T-helper 2 cell (primary cell): ENCODE results near the gene ITIH1.

Experiments used
- DNase-seq, 5 experiments: peaks; one replicate each; pipeline versions ENCODE4 v3.0.0 to v3.0.0-alpha.2; 2012 to 2022
- total RNA-seq, 2 donors: gene quantifications; one replicate each; lab custom pipeline; 2026; lab: John Stamatoyannopoulos, UW

The ITIH1 gene, protein sequence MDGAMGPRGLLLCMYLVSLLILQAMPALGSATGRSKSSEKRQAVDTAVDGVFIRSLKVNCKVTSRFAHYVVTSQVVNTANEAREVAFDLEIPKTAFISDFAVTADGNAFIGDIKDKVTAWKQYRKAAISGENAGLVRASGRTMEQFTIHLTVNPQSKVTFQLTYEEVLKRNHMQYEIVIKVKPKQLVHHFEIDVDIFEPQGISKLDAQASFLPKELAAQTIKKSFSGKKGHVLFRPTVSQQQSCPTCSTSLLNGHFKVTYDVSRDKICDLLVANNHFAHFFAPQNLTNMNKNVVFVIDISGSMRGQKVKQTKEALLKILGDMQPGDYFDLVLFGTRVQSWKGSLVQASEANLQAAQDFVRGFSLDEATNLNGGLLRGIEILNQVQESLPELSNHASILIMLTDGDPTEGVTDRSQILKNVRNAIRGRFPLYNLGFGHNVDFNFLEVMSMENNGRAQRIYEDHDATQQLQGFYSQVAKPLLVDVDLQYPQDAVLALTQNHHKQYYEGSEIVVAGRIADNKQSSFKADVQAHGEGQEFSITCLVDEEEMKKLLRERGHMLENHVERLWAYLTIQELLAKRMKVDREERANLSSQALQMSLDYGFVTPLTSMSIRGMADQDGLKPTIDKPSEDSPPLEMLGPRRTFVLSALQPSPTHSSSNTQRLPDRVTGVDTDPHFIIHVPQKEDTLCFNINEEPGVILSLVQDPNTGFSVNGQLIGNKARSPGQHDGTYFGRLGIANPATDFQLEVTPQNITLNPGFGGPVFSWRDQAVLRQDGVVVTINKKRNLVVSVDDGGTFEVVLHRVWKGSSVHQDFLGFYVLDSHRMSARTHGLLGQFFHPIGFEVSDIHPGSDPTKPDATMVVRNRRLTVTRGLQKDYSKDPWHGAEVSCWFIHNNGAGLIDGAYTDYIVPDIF
- 0 to 0.07 reads per million in 2 donors for total RNA-seq

DNA sequence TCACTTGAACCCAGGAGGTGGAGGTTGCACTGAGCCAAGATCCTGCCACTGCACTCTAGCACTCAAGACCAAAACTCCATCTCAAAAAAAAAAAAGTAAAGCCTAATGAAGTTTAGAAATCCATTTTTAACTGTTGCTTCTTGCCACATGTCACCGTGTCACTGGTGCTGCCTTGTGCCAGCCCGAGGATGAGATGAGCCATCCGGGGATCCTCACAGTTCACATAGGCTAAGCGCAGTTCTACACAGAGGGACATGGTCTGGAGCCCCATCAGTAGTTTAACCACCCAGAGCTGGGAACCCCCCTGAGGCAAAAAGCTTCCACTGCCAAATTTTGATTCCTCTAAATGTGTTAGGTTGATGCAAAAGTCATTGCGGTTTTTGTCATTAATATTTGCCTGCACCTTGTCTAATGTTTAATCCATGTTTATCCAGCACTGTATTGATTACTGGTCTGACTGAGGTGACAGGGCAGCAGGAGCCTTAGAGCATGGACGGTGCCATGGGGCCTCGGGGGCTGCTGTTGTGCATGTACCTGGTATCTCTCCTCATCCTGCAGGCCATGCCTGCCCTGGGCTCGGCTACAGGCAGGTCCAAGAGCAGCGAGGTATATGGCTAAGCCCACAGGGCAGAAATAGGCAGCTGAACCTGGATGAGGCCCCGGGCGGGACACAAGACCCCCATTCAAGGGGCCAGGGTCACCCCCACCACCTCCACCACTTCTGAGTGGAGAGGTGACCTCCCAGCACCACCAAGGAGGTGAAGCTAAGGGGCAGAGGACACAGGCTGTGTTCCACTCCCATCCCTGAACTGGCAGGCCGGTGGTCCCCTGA lies at the start of gene ITIH1:
TSS of gene ITIH1 (plus strand) at position 473 of the 832 bp plus-strand sequence. CDS start at position 490, 17 bp downstream.
- DNase-seq: no peak

DNA sequence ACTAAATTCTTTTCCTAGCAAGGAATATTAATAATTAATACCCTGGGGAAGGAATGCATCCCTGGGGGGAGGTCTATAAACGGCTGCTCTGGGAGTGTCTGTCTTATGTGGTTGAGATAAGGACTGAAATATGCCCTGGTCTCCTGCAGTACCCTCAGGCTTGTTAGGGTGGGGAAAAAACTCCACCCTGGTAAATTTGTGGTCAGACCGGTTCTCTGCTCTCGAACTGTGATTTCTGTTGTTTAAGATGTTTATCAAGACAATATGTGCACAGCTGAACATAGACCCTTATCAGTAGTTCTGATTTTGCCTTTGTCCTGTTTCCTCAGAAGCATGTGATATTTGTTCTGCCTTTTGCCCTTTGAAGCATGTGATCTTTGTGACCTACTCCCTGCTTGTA lies 48.6 kb upstream of the ITIH1 start:
- peak in 1 of 5 experiments; percentile 39 for DNase-seq

DNA sequence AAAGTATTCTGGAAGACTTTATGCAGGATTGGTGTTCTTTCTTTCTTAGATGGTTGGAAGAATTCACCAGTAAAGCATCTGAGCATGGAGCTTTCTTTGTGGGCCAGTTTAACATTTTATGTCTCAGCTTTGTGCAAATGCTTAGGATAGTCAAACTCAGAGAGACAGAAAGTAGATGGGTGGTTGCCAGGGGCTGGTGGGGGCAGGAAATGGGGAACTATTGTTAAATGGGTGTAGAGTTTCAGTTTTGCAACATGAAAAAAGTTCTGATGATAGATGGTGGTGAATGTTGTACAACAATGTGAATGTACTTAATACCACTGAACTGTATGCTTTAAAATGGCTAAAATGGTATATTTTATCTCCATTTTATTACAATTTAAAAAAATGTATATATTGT lies 46.7 kb upstream of the ITIH1 start:
- DNase-seq: peak in 1 of 5 experiments; percentile 61

DNA sequence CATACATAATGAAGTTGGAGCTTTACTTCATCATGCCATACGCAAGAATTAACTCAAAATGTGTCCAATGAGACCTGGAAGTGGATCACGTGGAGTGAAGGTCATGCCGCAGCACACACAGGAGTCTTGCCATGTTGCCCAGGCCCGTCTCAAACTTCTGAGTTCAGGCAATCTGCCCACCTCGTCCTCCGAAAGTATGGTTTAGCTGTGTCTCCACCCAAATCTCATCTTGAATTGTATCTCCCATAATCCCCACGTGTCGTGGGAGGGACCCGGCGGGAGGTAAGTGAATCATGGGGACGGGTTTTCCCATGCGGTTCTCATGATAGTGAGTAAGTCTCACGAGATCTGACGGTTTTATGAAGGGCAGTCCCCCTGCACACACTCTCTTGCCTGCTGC lies 45.8 kb upstream of the ITIH1 start:
- DNase-seq: no peak

DNA sequence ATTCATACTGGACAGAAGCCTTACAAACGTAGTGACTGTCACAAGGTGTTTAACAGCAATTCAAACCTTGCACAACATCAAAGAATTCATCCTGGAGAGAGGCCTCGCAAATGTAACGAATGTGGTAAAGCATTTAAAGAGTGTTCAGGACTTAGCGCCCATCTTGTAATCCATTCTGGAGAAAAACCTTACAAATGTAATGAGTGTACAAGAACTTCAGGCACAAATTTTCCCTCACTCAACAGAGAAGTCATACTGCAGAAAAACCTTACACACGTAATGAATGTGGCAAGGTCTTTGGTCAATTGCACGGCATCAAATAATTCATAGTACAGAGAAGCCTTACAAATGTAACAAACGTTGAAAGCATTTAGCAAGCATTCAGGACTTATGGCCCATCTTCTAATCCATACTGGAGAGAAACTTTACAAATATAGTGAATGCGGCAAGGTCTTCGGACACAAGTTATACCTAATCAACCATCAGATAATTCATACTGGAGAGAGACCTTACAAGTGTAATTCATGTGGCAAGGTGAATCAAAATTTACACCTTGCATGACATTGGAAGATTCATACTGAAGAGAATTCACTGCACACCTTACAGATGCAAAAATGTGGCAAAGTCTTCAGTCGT lies 44.0 kb upstream of the ITIH1 start:
- DNase-seq: no peak

DNA sequence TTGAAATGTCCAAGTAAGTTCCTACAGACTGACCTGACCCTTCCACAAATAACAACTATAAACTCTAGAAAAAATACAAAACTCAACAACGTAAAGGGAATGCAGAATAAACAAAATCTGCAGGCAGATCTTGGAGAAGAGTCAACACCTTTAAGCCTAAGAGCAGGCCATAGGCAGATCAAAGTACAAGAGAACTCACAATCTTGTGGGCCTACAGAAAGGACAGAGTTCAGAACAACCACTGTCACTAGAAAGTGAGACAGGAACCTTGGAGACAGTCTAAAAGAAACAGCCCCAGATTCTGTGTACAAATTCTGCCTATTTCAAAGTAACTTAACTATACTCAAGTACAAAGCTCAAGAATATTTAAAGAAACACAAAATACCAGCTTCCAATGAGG lies 37.7 kb upstream of the ITIH1 start:
- DNase-seq: no peak

DNA sequence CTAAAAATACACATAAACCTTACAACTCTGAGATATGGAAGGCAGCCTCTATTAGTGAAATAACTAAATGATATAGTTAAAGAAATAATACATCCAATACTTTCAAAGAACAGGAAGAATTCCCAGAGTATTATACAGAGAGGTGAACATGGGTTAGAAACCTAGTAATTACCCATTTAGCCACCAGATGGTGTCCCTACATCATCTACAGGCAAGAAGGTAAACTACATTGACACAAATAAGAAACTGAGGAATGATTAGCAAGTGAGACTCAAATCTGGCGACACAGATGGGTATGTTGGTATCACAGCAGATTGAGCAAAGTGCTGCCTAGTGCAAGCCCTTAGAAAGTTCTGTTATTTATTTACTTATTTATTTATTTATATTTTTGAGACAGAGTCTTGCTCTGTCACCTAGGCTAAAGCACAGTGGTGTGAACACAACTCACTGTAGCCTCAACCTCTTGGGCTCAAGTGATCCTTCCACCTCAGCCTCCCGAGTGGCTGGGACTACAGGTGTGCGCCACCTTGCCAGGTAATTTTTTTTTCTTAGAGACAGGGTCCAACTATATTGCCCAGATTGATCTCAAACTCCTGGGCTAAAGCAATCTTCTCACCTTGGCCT lies 34.9 kb upstream of the ITIH1 start:
- DNase-seq: peak in 1 of 5 experiments; percentile 42

DNA sequence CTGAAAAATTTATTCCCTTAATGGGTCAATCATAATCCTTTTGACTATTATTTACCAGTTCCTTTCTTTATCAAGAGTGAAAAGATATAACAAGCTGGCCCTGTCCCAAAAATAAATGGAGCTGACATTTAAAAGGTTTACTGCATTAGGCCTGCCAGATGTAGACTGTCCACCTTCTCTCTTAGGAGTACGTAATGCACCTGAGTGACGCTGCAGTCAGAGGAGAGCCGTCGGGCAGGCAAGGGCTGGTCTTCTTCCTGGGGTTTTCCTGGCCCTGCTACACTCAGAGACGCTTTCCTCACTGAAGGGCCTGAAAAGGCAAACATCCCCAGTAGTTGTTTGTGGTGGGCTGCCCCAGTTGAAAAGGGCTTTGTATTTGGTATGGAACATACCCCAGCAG lies 34.2 kb upstream of the ITIH1 start:
- DNase-seq: no peak

DNA sequence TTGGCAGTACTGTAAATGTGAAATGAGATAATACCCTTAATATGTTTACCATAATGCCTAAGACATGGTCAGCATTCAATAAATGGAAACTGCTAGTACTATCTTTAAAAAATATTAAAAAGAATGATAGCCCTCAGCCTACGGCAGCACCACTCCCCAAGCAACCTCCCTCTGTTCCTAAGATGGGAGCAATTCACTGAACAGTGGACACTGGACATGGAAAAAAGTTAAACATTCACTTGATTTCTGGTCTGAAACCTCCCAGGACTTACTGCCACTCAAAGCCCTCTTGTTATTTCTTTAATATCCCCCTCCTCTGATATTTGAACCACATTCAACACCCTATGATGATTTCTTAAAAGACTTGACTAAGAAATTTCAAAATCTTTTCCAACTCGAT lies 33.7 kb upstream of the ITIH1 start:
- DNase-seq: no peak

DNA sequence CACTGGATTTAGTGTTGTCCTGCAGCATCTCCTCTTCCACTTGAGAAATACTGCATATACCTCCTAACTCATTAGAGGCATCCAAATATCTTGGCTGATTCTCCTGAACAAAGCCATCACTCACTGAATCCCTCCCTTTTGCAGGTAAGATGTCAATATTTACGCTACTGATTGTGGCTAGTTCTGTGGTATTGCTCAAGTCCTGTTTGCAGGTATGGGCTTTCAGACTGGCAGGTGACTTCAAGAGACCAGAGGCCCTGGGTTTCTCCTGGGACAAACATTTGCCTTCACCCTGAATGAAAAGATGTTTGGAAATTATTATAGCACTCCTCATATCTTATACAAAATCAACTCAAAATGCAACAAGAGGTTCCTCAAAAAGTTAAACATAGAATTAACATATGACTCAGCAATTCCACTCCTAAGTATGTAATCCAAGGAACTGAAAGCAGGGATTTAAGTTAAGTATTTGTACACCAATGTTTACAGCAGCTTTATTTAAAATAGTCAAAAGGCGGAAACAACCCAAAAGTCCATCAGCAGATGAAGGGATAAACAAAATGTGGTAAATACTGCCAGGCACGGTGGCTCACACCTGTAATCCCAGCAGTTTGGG lies 25.2 kb upstream of the ITIH1 start:
- no peak for DNase-seq

DNA sequence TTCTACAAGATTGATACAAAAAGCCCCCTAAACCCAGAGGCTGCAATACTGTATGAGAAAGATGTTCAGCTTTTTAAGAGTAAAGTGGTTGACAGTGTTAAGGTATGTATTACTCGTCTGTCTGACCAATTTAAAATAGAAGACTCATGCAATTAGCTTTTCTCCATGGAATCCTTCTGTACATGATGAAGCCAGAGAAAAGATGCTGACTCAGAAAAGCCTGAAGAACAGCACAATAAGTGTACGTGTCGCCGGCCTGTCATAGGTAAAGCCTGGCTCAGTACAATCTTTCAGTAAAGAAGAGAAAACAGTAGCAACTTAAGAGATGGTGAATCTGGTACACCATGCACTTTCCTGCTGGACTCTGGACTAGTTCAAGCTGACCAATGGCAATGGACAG lies 23.0 kb upstream of the ITIH1 start:
- DNase-seq: no peak

DNA sequence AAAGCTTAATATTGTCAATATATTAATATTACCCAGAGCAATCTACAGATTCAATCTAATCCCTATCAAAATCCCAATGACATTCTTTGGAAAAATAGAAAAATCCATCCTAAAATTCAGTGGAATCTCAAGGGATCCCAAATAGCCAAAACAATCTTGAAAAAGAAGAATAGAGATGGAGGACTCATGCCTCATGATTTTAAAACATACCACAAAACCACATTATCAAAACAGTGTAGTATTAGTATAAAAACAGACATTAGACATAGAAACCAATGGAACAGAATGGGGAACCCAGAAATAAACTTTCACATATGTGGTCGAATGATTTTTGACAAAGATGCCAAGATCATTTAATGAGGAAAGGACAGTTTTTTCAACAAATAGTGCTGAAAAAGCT lies 21.3 kb upstream of the ITIH1 start:
- DNase-seq: no peak

DNA sequence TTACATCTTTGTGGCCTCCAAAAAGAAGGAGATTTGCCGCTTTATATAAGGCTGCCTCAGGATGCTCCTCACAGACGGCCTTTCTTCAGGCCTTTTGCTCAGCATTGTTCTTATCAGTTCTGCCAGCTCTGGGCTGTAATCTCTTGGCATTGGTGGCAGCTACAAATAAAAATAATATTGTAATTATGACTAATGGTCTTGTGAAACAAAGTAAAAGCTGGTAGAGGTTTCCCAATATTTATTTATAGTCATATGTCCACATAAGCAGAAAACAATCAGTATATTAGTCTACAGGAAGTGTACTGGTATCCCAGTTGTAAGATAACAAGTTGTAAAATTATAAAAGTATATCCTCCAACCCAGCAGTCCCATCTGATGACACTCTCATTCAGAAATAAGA lies 13.9 kb upstream of the ITIH1 start:
- DNase-seq: no peak

DNA sequence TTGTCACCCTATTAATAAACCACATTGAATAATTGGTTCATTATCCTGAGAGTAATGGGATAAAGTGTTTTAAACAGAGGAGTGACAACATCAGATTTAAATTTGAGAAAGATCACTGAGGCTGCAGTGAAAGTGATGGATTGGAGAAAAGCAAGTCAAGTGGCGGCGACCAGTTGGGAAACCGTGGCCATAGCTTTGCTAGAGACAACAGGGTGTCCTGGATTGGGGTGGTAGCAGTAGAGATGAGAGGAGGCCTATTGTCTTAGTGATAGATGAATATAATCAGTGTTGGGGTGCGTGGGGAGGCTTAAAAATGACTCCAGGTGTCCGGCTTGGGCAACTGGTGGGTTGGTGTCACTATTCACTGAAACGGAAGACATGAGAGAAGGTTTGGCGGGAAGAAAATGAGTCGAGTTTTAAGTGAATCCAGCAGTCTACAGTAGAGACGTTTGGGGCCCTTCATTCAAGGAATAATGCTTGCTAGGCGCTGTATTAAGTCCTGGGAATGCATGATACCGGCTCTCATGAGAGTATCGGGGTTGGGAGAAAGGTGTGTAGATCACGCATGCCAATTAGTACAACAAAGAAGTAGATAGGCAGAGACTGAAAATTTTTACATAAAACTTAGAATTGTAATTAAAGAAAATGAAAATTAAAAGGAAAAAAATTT lies 7.5 kb upstream of the ITIH1 start:
- DNase-seq: no peak

DNA sequence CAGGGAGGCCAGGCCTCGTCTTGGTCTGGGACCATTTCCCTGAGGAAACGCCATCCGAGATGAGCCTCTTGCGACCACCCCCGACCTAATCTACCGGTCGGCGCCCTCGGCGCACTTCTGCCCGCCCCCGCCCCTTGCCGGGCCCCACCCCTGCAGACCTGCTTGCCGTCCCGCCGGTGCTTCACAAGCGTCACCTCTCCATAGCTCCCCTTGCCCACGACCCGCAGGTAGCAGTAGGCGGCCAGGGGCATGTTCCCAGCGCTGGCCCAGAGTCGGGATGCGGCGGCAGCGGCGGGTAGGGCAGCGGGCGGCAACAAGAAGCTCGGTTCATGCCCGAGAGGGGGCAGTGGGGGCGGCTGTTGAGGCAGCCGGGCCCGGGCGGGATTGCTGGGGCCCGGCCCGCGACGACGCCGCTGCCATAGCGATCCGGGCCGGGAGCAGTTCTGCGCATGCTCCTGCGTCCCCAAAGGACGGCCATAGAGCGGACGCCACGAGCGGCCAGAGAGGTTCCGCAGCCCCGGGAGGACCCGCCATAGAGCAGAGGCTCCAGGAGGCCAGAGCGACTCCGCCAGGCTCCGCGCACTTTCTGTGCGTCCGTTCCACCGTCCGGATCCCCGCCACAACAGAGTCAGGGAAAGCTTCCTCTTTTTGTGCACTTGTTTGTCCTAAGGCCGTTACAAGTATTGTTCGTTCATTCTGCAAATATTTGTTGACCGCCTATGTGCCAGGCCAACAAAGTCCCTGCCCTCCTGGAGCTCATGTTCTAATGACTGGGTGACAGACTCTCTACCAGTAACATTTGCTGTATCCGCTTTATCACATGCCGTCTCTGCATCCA lies 6.7 kb upstream of the ITIH1 start, which contains the start of gene NEK4:
TSS of gene NEK4 (minus strand) at position 445 of the 838 bp plus-strand sequence. CDS start at position 251, 194 bp downstream.
- peak; percentile 45 to 89 (median 72) for DNase-seq

DNA sequence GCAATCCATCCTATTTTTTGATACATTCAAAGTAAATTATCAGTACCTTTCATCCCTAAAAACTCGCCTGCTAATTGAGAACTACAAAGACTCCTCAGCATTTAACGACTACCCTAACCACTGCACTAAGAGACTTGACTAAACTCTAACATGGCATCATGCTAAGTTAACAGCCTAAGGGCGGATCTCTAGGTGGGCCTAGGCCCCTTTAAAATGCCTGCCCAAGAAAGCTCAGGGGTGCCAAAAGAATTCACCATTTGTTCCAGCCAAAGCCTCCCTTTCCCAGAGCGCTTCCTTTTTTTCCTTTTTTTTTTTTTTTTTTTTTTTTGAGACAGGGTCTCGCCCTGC lies 6.1 kb upstream of the ITIH1 start:
- DNase-seq: no peak

DNA sequence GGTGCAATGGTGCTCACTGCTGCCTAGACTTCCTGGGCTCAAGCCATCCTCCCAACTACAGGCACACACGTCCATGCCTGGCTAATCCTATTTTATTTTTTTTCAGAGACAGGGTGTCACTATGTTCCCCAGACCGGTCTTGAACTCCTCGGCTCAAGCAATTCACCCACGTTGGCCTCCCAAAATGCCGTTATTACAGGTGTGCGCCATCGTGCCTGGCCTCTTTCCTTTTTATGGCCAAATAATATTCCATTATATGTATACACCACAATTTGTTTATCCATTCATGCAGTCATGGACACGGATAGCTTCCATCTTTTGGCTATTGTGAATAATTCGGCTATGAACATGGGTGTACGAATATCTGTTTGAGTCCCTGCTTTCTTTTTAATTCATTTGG lies 5.7 kb upstream of the ITIH1 start:
- DNase-seq: no peak

DNA sequence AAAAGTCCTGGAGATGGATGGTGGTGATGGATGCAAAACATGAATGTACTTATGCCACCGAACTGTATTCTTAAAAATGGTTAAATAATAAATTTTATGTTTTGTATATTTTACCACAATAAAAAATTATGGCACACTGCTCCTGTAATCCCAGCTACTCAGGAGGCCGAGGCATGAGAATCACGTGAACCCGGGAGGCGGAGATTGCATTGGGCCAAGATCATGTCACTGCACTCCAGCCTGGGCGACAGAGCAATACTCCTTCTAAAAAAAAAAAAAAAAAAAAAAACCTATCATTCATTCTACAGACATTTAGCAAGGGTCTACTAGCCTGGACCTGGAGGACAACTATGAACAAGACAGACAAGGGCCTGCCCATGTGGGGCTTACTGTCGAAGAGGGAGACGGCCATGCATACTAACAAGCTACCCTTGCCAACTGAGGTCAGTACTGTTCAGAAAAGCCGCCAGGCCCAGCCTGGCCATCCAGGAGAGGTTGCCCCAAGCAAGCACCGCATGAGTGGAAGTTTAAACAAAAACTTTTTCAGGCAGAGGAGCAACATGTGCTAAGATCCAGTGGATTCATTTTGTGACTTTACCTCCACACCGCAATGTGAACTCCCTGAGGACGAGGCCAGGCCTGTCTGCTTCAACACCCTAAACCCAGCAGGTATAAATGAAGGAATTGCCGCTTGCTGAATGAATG lies 3.9 kb upstream of the ITIH1 start:
- DNase-seq: no peak

DNA sequence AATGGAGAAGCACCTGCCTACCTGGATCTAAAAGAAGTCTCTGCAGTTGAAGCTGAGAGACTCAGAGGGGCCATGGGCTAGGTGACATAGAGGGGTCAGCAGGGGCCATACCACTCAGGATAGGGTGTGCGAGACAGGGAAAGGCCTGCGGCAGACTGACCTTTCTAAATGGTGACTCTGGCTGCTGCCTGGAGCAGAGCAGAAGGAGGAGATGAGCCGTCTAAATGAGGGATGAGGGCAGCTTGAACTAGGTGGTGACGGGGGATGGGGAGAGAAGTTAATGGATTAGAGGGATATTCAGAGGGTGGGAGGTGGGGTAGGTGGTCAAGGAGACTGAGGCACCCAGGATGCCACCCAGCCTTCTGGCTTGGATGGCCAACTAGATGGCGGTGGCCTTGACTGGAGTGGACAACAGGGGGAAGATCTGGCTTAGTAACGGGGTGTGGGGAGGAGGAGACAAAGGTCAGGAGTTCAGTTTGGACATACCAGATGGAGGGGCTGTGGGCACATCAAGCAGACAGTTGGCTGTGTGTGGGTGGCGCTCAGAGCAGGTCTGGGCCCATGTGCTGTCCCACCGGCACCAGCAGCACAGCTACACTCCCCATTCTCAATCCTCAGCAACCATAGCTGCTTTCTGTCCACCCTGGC lies 3.2 kb upstream of the ITIH1 start:
- DNase-seq: no peak
